Subcutaneous adipose tissue (tissue), 4 donors: ENCODE data around the gene ARHGAP44. TPM values are rescaled to one million over a fixed set of nuclear protein-coding genes. Genes with fewer than 3 reads are reported as not detected.

Experiments
- total RNA-seq, 4 donors: library from RNA; depleted of rRNA; stranded (reverse); fragments of >200 nt; gene quantifications; one replicate each; pipeline ENCODE4 v1.1.0, GENCODE V29; 2016
- TF ChIP-seq, protein P1 (sequence below): fragments of 450-650 bp; IDR thresholded peaks from one replicate; pipeline ENCODE4 v1.5.1; 2016; ENCODE audit warnings: low read depth, mild to moderate bottlenecking, control low read depth, antibody characterized with exemption, moderate library complexity

Gene ARHGAP44
- total RNA-seq, 4 donors from 2014 or later = 1.3 to 3.4 (median 1.9) TPM

DNA sequence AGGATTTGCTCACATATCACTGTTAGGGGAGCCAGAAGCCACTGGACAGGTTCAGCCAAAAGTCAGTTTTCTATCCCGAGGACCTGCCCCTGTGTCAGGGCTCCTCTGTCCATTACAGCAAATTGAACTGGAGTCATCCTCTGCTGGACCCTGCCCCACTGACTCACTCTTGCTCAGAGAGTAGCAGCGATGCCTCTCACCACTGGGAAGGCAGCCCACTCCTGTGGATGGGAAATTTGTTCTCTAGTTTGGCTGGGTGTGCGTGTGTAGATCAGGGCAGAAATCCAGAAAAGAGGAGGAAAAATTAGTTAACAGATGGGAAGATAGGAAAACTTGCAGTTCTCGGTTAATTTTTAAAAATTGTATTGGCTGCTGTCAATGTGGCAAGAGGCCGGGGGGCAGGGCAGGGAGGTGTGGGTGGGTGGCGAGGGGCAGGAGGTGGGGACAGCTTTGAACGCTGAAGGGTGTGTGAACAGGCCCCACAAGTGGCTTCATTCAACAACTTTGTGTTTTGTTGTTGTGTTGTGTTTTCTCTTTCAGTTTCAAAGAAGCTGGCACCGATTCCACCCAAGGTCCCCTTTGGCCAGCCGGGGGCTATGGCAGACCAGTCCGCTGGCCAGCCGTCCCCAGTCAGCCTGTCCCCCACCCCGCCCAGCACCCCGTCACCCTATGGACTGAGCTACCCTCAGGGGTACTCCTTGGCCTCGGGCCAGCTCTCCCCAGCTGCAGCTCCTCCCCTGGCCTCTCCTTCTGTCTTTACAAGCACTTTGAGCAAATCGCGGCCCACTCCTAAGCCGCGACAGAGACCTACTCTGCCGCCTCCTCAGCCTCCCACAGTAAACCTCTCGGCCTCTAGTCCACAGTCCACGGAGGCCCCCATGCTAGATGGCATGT is 194.9 kb downstream of the ARHGAP44 start:
- TF ChIP-seq, protein P1, sequence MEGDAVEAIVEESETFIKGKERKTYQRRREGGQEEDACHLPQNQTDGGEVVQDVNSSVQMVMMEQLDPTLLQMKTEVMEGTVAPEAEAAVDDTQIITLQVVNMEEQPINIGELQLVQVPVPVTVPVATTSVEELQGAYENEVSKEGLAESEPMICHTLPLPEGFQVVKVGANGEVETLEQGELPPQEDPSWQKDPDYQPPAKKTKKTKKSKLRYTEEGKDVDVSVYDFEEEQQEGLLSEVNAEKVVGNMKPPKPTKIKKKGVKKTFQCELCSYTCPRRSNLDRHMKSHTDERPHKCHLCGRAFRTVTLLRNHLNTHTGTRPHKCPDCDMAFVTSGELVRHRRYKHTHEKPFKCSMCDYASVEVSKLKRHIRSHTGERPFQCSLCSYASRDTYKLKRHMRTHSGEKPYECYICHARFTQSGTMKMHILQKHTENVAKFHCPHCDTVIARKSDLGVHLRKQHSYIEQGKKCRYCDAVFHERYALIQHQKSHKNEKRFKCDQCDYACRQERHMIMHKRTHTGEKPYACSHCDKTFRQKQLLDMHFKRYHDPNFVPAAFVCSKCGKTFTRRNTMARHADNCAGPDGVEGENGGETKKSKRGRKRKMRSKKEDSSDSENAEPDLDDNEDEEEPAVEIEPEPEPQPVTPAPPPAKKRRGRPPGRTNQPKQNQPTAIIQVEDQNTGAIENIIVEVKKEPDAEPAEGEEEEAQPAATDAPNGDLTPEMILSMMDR = no peak

DNA sequence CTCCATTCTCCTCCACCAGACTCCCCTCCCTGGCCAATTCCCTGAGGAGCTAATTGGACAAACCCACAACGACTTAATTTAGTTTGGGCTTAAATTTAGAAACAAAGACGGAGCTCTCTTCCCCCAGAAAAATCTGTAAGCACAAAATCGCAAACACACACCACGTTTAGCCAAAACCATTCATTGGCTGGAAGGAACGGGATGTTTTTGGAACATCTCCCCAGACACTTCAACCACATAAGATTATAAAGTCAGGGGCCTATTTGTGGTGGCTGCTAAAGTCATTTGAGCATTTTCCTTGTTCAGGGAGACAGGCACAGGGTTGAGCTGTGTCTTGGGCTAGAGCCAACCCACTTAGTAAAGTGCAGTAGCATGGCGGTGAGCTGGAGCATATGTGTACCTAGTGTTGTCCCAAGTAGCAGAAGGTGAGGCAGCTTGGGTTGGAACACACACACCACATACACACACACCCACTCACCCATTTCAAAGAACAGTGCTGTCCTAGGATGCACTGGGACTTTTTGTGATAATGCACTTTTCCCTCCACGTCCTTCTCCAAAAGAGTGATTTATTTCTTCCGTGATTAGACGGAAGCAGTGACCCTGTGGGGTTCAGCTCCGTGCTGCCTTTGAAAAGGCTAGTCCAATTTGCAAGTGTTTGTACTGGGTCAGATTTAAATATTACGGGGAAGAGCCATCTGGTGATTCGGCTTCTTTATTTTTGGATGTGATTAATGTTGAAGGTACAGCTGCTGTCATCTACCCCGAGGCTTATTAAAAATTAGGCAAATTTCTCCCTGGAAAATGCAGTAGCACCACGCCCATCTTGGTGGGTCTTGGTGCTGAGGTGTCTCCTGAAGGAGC is 196.4 kb downstream of the ARHGAP44 start:
- TF ChIP-seq, protein P1 = no peak

DNA sequence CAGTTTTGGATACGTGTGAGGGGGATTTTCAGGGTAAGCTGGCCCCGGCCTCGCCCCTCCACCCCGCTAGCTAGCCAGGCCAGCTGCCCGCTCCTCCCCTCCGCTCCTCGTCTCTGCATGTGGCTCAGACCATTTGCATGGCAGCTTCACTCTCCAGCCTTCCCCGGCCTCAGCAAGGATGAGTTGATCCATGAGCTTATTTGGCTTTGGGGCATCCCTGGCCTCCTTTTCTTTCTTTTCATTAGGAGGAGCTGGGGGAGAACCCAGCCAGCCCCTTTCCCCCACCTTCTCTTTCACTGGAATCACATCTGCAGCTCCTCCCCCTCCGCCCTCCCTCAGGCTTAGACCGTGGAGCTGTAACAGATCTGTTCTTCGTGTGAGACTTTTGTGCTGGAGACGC is 197.8 kb downstream of the ARHGAP44 start:
- TF ChIP-seq, protein P1 = no peak

DNA sequence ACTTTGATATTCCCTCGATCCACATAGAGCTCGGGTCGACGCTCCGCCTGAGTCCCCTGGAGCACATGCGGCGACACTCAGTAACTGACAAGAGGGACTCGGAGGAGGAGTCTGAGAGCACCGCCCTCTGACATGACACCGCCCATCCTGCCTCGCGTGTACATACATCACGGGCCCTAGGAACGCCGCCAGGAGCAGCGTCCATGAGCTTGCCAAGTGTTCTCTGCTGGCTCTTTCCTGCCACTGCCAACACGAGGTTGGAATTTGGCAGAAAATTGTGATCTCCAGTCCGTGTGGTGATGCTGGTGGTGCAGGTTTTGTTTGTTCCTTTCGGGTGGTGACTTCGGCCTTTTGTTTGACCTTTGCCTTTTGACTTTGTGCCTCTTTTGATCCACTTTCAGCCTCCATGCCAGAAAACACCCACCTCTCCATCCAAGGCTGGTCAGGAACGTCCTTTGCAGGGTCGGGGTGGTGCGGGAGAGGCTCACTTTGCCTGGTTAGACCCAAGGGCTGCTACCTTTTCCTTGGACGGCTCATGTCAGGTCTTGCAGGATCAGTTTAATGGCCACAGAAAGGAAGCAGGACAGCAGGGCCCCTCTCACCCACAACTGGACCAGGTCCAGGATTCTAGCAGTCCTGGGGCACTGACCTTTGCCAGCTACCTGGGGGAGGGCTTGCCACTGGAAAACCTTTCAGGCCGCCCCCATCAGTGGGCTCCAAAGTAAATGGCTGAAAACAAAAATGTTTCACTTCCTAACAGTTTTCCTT is 200.9 kb downstream of the ARHGAP44 start:
- TF ChIP-seq, protein P1 = no peak

DNA sequence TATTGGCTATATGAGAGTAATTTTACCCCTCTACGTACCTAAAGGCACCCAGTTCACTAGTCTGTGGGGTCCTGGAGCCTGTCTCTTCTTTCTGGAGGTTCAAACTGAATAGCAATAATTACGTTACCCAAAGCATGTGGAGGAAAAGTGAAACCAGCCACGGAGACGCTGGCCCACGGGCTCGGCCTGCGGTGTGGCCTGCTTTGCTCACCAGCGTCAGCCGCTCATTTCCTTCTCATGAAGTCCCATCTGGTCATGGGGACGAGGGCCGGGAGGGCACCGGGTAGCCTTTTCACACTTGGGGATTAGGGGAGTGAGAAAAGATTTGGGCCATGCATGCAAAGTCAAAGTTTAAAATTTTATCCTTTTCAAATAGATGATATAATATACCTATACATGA is 201.6 kb downstream of the ARHGAP44 start:
- TF ChIP-seq, protein P1 = no peak

DNA sequence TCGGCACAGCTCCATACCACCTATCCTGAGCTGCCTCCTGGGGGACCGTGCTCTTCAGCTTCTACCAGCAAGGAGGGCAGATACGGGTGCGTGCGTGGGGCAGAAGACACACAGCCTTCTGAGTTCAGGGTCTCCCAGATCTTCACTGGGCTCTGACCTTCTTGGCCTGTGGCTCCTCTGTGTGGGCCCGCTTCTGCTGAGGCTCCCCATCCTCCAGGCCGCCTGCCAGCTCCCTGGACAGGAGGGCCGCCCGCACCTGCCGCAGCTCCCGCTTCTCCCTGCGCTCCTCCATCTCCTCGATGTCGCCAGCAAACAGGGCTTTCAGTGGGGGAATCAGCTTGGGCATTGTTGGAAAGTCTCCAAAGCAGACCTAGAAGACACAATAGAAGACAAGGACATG is 203.4 kb downstream of the ARHGAP44 start:
- TF ChIP-seq, protein P1 = no peak

DNA sequence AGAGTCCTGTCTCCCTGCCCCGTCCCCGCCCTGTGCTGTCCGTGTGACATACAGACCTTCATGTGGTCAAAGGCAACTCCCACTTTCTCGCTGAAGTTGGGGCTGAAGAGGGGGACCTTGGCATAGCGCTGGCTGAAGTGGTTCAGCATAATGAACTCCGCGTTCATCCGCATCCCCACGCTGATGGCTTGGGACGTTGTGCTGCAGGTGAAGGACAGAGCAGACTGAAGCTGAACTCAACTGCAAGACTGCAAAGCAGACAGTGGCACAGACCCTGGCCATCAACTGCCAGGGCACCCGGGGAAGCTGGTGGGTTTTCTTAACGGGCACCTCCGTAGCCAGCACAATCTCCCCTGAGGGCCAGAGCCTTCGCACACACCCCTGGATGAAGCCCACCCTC is 204.3 kb downstream of the ARHGAP44 start:
- TF ChIP-seq, protein P1 = no peak
